NAMALWA (cell line): Measurements from ENCODE around the gene OTOR.
A peak's percentile ranks its signal among the peaks of the same experiment; 100 is the strongest.

Experiments
- DNase-seq: peaks from one replicate; pipeline ENCODE4 v3.0.0-alpha.2; 2015; ENCODE audit warnings: low spot score

The OTOR gene

DNA sequence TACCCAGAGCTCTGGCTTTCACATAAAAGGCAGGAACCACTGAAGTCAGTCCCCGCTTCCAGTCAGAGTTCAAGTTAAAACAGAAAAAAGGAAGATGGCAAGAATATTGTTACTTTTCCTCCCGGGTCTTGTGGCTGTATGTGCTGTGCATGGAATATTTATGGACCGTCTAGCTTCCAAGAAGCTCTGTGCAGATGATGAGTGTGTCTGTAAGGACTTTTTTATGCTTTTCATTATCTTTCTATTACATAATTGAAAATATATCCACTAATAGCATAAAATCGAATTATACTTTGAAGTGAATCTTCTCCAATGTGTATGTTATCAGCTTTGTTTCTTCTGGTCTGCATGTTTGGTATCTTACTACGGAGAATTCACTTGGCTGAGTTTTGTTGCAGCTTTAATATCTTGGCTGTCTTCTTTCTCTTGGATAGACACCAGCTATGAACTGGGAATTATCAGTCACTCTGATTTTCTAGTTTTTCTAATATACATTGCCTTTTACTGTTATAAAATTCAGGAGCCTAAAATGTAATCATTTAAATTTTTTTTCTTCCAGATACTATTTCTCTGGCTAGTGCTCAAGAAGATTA is at the start of gene OTOR:
Gene OTOR (plus strand): TSS at position 51 of the 593 bp plus-strand sequence. CDS start 44 bp downstream, at position 95.
- no peak for DNase-seq

DNA sequence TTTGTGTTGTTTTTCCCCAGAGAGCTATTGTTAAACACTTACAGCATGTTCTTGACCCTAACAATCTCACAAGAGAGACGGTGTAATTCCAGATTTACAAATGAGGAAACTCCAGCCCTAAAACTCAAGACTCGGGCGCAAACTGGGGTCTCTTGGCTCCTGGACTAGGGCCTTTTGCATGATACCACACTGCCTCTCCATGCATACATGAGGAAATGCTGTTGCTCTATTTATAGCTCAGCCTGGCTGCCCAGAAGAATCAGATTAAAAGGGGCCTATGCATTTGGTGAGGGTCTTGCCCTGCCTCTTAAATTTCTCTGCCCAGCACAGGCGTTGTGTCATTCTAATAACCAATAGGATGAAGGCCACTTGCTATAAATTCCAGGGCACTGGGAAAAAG is 48.9 kb upstream of the OTOR start:
- no peak for DNase-seq

- peak; percentile 28 for DNase-seq
Measured at GRCh38 chr20:16701296-16701695, 46.9 kb upstream of the OTOR start.

- no peak for DNase-seq
Measured at GRCh38 chr20:16703570-16703969, 44.6 kb upstream of the OTOR start.

- DNase-seq: peak; percentile 6
Measured at GRCh38 chr20:16707674-16708073, 40.5 kb upstream of the OTOR start.

DNA sequence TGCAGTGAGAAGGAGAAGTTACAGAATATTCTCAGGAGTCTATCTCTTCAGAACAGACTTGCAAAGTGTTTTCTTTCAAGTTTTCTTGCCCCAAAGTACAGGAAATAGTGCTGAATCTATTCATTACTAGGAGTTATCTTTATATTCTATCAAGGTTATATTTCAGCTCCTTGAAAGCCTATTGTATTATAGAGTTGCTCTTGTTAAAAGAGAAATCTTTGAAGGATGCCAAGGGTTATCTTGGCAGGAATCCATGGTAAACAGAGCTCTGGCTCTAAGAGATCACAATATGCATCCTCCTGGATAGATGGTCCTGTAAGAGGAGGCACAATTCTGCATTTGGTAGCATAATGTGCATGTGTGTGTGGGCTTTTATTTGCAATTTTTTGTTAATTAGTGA is 39.6 kb upstream of the OTOR start:
- DNase-seq: no peak

- no peak for DNase-seq
Measured at GRCh38 chr20:16709017-16709416, 39.1 kb upstream of the OTOR start.

GRCh38 chr20:16710781-16711180 is 37.4 kb upstream of the OTOR start:
- no peak for DNase-seq

- no peak for DNase-seq
Measured at GRCh38 chr20:16711661-16712258, 36.4 kb upstream of the OTOR start.

GRCh38 chr20:16712511-16712947 is 35.6 kb upstream of the OTOR start:
- DNase-seq: no peak

DNA sequence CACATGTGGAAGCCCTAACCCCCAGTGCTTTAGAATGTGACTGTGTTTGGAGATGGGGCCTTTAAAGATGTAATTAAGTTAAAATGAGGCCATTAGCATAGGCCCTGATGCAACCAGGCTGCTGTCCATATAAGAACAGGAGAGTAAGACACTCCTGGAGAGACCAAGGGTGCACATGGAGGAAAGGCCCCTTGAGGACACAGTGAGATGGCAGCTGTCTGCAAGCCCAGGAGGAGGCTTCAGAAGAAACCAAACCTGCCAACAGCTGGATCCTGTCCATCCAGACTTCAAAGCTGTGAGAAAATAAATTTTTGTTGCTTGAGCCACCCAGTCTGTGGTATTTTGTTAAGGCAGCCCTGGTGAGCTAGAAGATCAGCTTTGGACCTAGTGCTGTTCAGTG is 35.1 kb upstream of the OTOR start:
- no peak for DNase-seq

DNA sequence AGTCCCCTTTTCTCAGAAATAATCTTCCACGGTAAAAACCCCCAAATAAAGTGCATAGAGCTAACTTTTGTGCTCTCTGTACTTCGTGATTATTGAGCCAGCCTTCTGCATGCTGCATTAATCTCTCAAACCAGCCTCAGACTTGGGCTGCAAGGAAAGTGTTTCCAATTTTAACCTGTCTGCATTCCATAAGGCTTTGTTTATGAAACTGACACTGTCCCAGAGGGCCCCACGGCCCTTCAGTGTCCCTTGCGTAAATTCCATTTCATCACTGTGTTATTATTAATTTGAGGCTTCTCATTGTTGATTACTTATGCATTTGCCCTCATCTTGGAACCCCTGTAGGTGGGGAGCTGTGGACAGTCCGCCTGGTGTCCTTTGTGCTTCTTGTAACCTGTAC is 33.9 kb upstream of the OTOR start:
- no peak for DNase-seq

- DNase-seq: no peak
Measured at GRCh38 chr20:16714751-16715150, 33.4 kb upstream of the OTOR start.

DNA sequence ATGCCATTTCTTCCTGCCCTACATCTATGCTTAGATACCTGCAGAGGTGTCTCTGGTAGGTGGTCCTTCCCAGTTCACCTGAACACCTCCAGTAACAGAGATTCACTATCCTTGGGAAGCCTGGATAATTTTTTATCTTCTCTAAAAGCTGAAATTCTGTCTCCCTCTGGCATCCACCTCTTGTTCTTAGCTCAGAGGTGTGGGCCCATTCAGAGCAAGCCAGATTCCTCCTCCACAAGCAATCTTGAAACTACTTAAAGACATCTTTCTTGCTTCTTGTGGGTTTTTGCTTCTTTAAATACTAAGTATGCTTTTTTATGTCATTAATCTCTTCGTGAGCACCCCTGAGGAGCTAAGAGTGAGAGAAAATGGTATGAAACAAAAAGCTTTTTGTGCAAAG is 28.7 kb upstream of the OTOR start:
- no peak for DNase-seq

GRCh38 chr20:16729080-16729479 is 19.1 kb upstream of the OTOR start:
- DNase-seq: peak; percentile 3

- peak; percentile 95 for DNase-seq
Measured at GRCh38 chr20:16729565-16730460, 18.3 kb upstream of the OTOR start, which contains the start of gene SNRPB2. TSS of gene SNRPB2 (plus strand) at chr20:16730026. CDS start at chr20:16731703, 1,677 bp downstream.

DNA sequence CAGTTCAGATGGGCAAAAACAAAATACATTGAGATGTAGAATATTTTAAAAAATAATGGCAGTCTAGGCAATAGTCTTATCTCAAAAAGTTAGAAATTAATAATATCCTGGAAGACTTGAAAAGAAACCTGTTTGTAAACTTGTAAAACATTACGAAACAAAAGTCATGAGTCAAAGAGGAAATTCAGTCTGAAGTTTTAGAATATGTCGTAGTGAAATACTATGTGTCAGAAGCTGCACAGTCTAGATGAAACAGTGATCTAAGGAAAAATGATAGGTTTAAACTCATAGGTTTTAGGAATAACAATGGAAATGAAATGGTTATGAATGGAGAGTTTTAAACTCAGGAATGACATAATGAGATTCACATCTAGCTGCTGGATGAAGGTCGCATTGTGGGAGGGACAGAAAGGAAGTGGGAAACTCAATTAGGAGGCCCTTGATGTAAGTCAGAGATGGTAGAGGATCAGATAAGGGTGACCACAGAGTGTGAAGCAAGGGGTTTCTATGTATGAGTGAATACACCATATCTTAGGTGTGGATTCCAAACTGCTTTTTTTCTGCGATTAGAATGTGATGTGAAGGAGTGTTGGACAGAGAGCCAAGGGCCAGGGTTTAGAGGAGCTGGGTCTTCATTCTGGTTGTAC is 15.5 kb upstream of the OTOR start:
- no peak for DNase-seq

- DNase-seq: no peak
Measured at GRCh38 chr20:16740365-16741072, 7.6 kb upstream of the OTOR start.

- peak; percentile 2 for DNase-seq
Measured at GRCh38 chr20:16744178-16744807, 3.9 kb upstream of the OTOR start.

DNA sequence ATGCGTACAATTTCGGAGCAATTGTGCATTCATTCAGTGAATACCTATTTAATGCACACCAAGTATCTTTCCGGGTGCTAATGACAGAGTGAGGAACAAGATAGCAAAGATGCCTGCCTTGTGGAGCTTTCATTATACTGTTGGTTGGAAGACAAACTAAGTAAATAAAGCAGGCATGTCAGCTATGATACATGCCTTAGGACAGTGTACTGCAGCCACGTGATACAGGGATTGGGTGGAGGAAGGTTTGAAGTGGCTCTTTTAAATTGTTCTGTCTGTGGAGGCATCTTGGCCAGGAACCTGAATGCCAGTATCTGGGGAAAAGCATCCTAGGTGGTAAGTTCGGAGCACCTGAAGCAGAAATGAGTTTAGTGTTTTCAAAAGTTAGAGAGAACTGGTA is 3.0 kb upstream of the OTOR start:
- DNase-seq: no peak

GRCh38 chr20:16747291-16747811 is 807 bp upstream of the OTOR start:
- DNase-seq: no peak
